IMR-90 (cell line): ENCODE data around the gene RAB43. TPM values are rescaled to one million over a fixed set of nuclear protein-coding genes. Genes with fewer than 3 reads are reported as not detected.
A peak's percentile ranks its signal among the peaks of the same experiment; 100 is the strongest.

ENCODE experiments used
- ATAC-seq: fragments of 200-7000 bp; cut with Tn5 transposase; 2 replicates; pipeline ENCODE4 v1.9.1; 2020; ENCODE audit warnings: low read depth, mild to moderate bottlenecking, moderate library complexity
- BruUV-seq: library from RNA; stranded (reverse); fragments of 400-500 nt; replicated peaks from 2 replicates; lab custom pipeline; 2021; lab: Mats Ljungman, UMichigan
- CTCF ChIA-PET: fragments of 300-600 bp; formaldehyde crosslinking; extraction: SDS; loops from one replicate; lab custom pipeline; 2021; ENCODE audit warnings: antibody characterized with exemption; lab: Yijun Ruan, JAX
- POLR2A ChIA-PET: fragments of 300-600 bp; sonication (Branson Sonifier 250); formaldehyde crosslinking; loops from one replicate; lab custom pipeline; 2022; ENCODE audit warnings: antibody characterized with exemption; ENCODE audit not compliant: unreplicated experiment; lab: Charles Lee
- DNase-seq: peaks from one replicate; pipeline ENCODE4 v3.0.0; 2013
- H2AFZ ChIP-seq: replicated peaks from 2 replicates; pipeline ENCODE3; 2013; ENCODE audit warnings: low read length, mild to moderate bottlenecking; ENCODE audit not compliant: poor library complexity
- H2AK5ac ChIP-seq: 2 replicates; pipeline ENCODE4 v1.6.1; 2013; ENCODE audit warnings: low read depth, low read length, inconsistent platforms
- H2AK9ac ChIP-seq: replicated peaks from 2 replicates; pipeline ENCODE3; 2013; ENCODE audit warnings: mild to moderate bottlenecking, low read depth, low read length, moderate library complexity; ENCODE audit not compliant: poor library complexity
- H2BK120ac ChIP-seq: 2 replicates; pipeline ENCODE4 v1.6.1; 2013; ENCODE audit warnings: low read depth, low read length, inconsistent platforms
- H2BK15ac ChIP-seq: 3 replicates; pipeline ENCODE4 v1.6.1; 2013; ENCODE audit warnings: low read depth, low read length, inconsistent platforms
- H2BK20ac ChIP-seq: 2 replicates; pipeline ENCODE4 v1.6.1; 2013; ENCODE audit warnings: low read depth, mild to moderate bottlenecking, inconsistent platforms, low read length, moderate library complexity
- H2BK5ac ChIP-seq: 2 replicates; pipeline ENCODE4 v1.6.1; 2013; ENCODE audit warnings: mild to moderate bottlenecking, low read depth, low read length, inconsistent platforms; ENCODE audit not compliant: poor library complexity, severe bottlenecking
- H3K14ac ChIP-seq: replicated peaks from 2 replicates; pipeline ENCODE4 v1.6.1; 2013; ENCODE audit warnings: low read depth, low read length, inconsistent platforms
- H3K18ac ChIP-seq: 2 replicates; pipeline ENCODE4 v1.6.1; 2013; ENCODE audit warnings: low read depth, low read length, control low read depth
- H3K23ac ChIP-seq: 2 replicates; pipeline ENCODE4 v1.6.1; 2013; ENCODE audit warnings: low read depth, low read length, inconsistent platforms
- H3K27ac ChIP-seq: 2 replicates; pipeline ENCODE4 v1.5.1; 2013; ENCODE audit warnings: mild to moderate bottlenecking, control low read depth, low read length; ENCODE audit not compliant: insufficient read depth
- H3K27me3 ChIP-seq: 2 replicates; pipeline ENCODE4 v1.6.1; 2013; ENCODE audit warnings: low read length; ENCODE audit not compliant: control insufficient read depth, insufficient read depth
- H3K36me3 ChIP-seq: 2 replicates; pipeline ENCODE4 v1.6.1; 2013; ENCODE audit warnings: low read length, mixed read lengths; ENCODE audit not compliant: control insufficient read depth, insufficient read depth
- H3K4ac ChIP-seq: 2 replicates; pipeline ENCODE4 v1.6.1; 2013; ENCODE audit warnings: low read depth, low read length, inconsistent platforms
- H3K4me1 ChIP-seq: 2 replicates; pipeline ENCODE4 v1.6.1; 2013; ENCODE audit warnings: low read length, mixed read lengths; ENCODE audit not compliant: control insufficient read depth, insufficient read depth
- H3K4me2 ChIP-seq: 2 replicates; pipeline ENCODE4 v1.6.1; 2013; ENCODE audit warnings: low read depth, mild to moderate bottlenecking, control low read depth, low read length, moderate library complexity
- H3K4me3 ChIP-seq: 2 replicates; pipeline ENCODE4 v1.5.1; 2013; ENCODE audit warnings: low read depth, mild to moderate bottlenecking, control low read depth, low read length, moderate library complexity; ENCODE audit not compliant: insufficient read depth
- H3K56ac ChIP-seq: 2 replicates; pipeline ENCODE4 v1.6.1; 2013; ENCODE audit warnings: low read length, inconsistent platforms; ENCODE audit not compliant: insufficient read depth; ENCODE audit errors: extremely low read depth
- H3K79me1 ChIP-seq, 2 experiments: 2 replicates each; pipeline ENCODE4 v1.6.1; 2013; ENCODE audit warnings: low read length in 2 of 2, inconsistent platforms in 1 of 2, low read depth in 1 of 2
- H3K9ac ChIP-seq: 2 replicates; pipeline ENCODE4 v1.6.1; 2013; ENCODE audit warnings: low read depth, low read length, control low read depth
- H3K9me1 ChIP-seq: 2 replicates; pipeline ENCODE4 v1.6.1; 2013; ENCODE audit warnings: low read length, inconsistent platforms; ENCODE audit not compliant: insufficient read depth
- H3K9me3 ChIP-seq: 2 replicates; pipeline ENCODE4 v1.6.1; 2013; ENCODE audit warnings: low read length; ENCODE audit not compliant: control insufficient read depth, insufficient read depth
- H4K20me1 ChIP-seq: 2 replicates; pipeline ENCODE4 v1.6.1; 2013; ENCODE audit warnings: low read length, inconsistent platforms; ENCODE audit not compliant: insufficient read depth
- H4K5ac ChIP-seq: 2 replicates; pipeline ENCODE4 v1.6.1; 2013; ENCODE audit warnings: mild to moderate bottlenecking, low read depth, low read length, control low read depth
- H4K8ac ChIP-seq, 2 experiments: 2 replicates each; pipeline ENCODE4 v1.6.1; 2013; ENCODE audit warnings: low read depth in 2 of 2, low read length in 2 of 2, control low read depth in 1 of 2, inconsistent platforms in 1 of 2
- H4K91ac ChIP-seq: 2 replicates; pipeline ENCODE4 v1.6.1; 2013; ENCODE audit warnings: low read depth, low read length, inconsistent platforms; ENCODE audit not compliant: insufficient read depth
- BHLHE40 ChIP-seq: fragments of 150-350 bp; IDR thresholded peaks from 2 replicates; pipeline ENCODE4 v1.6.1; 2016; ENCODE audit warnings: mild to moderate bottlenecking, low read depth, low read length
- CEBPB ChIP-seq: IDR thresholded peaks from 2 replicates; pipeline ENCODE4 v1.6.1; 2012; ENCODE audit warnings: low read depth, low read length, improper control_type of control experiment
- CHD1 ChIP-seq: IDR thresholded peaks from 2 replicates; pipeline ENCODE4 v1.6.1; 2012; ENCODE audit warnings: low read depth, low read length, improper control_type of control experiment
- CTCF ChIP-seq: conservative IDR thresholded peaks from 2 replicates; pipeline ENCODE4 v1.5.1; 2012; ENCODE audit warnings: mild to moderate bottlenecking, low read depth, low read length, improper control_type of control experiment
- ELK1 ChIP-seq: fragments of 150-350 bp; IDR thresholded peaks from 2 replicates; pipeline ENCODE4 v1.6.1; 2016; ENCODE audit warnings: low read depth, mild to moderate bottlenecking, low read length, moderate library complexity, borderline replicate concordance
- FOS ChIP-seq: fragments of 150-350 bp; IDR thresholded peaks from 2 replicates; pipeline ENCODE4 v1.6.1; 2016; ENCODE audit warnings: low read depth, low read length
- MAFK ChIP-seq: IDR thresholded peaks from 2 replicates; pipeline ENCODE4 v1.6.1; 2012; ENCODE audit warnings: low read depth, low read length, improper control_type of control experiment
- MAZ ChIP-seq: IDR thresholded peaks from 2 replicates; pipeline ENCODE4 v1.6.1; 2012; ENCODE audit warnings: low read depth, mild to moderate bottlenecking, low read length, improper control_type of control experiment, moderate library complexity, borderline replicate concordance
- MXI1 ChIP-seq: IDR thresholded peaks from 2 replicates; pipeline ENCODE4 v1.6.1; 2012; ENCODE audit warnings: low read depth, mild to moderate bottlenecking, low read length, moderate library complexity, borderline replicate concordance
- RAD21 ChIP-seq: IDR thresholded peaks from 2 replicates; pipeline ENCODE4 v1.6.1; 2012; ENCODE audit warnings: low read length, improper control_type of control experiment
- SMC3 ChIP-seq: fragments of 150-350 bp; IDR thresholded peaks from 2 replicates; pipeline ENCODE4 v1.6.1; 2016; ENCODE audit warnings: low read depth, mild to moderate bottlenecking, antibody characterized with exemption, low read length, moderate library complexity
- dilution Hi-C: fragments of 300-500 bp; cut with HindIII; formaldehyde crosslinking; loops from one replicate; pipeline ENCODE4 v1.14.3; 2018; ENCODE audit warnings: low sequenced_read_pairs; ENCODE audit not compliant: unreplicated experiment
- in situ Hi-C: fragments of 300-500 bp; cut with MboI; formaldehyde crosslinking; loops from 3 replicates; pipeline ENCODE4 v1.14.3; 2019; ENCODE audit warnings: low sequenced_read_pairs, inconsistent platforms, mixed read lengths
- intact Hi-C: fragments of 100-400 bp; cut with micrococcal nuclease; formaldehyde crosslinking; loops from 2 replicates; pipeline ENCODE4 v1.10.0; 2022
- polyA plus RNA-seq, 3 experiments: library from polyadenylated mRNA; depleted of rRNA; stranded (reverse); fragments of >200 nt; gene quantifications; 2 replicates each; pipeline ENCODE4 v1.2.3, GENCODE V29; 2012; ENCODE audit warnings: low replicate concordance in 1 of 3
- total RNA-seq: library from RNA; depleted of rRNA; stranded (reverse); fragments of >200 nt; gene quantifications from 2 replicates; pipeline ENCODE4 v1.2.3, GENCODE V29; 2012
- TF ChIP-seq, protein P1 (sequence below): fragments of 150-350 bp; IDR thresholded peaks from 2 replicates; pipeline ENCODE4 v1.6.1; 2017; ENCODE audit warnings: mild to moderate bottlenecking, antibody characterized with exemption, low read length, low read depth

Gene RAB43
- total and polyA plus RNA-seq, 2 of the 4 experiments (the other 2 are of a cell fraction), result 9.9 to 14.0 TPM

- TF ChIP-seq MAZ (peak; percentile 44; the same call in 1 of the 2 replicates), CHD1 (peak; percentile 48)
These were observed 39.6 kb upstream of the RAB43 start, which contains the start of gene ISY1 (continued) for GRCh38 chr3:129160891-129161859.

GRCh38 chr3:129144786-129145185, 23.2 kb upstream of the RAB43 start:
- Histone ChIP-seq H3K23ac (no peak overlapping the region), H2AK9ac (no peak overlapping the region), H4K20me1 (no peaks in the 10 kb centered on the region), H3K4me2 (no peak overlapping the region), H4K5ac (no peak overlapping the region), H3K9me1 (no peaks in the 10 kb centered on the region), H3K18ac (no peak overlapping the region), H2BK120ac (no peak overlapping the region), H2AFZ (no peak overlapping the region), H2BK15ac (no peak overlapping the region), H3K9ac (no peak overlapping the region), H4K8ac (no peak overlapping the region), H3K9me3 (no peaks in the 10 kb centered on the region), H3K4me1 (no peaks in the 10 kb centered on the region), H3K14ac (no peak overlapping the region), H3K27ac (no peak overlapping the region), H3K4me3 (no peak overlapping the region), H3K27me3 (no peaks in the 10 kb centered on the region), H4K91ac (no peak overlapping the region), H2BK20ac (no peak overlapping the region), H3K4ac (no peak overlapping the region), H3K56ac (no peak overlapping the region), H3K36me3 (peaks cover 22% of the 10 kb centered on the region), H2AK5ac (no peak overlapping the region), H2BK5ac (no peak overlapping the region), H3K79me1 (peaks cover 5 to 12% of the 10 kb centered on the region in 2 experiments; a peak in 2 of 4 replicates)
- ChIA-PET POLR2A (no interaction called here), CTCF (no interaction called here)
- intact Hi-C loops (no loop called here), in situ Hi-C loops (no loop called here), dilution Hi-C loops (no loop called here)
- ATAC-seq (no peak), DNase-seq (no peak)
- BruUV-seq, result no TSS peak
- TF ChIP-seq MAZ, result no peak
- TF ChIP-seq MAFK, result no peak
- TF ChIP-seq, protein P1, sequence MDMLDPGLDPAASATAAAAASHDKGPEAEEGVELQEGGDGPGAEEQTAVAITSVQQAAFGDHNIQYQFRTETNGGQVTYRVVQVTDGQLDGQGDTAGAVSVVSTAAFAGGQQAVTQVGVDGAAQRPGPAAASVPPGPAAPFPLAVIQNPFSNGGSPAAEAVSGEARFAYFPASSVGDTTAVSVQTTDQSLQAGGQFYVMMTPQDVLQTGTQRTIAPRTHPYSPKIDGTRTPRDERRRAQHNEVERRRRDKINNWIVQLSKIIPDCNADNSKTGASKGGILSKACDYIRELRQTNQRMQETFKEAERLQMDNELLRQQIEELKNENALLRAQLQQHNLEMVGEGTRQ, result no peak
- no peak for TF ChIP-seq BHLHE40
- no peak for TF ChIP-seq RAD21
- TF ChIP-seq FOS, result no peak
- TF ChIP-seq CEBPB, result no peak
- TF ChIP-seq MXI1, result no peak
- no peak for TF ChIP-seq ELK1
- TF ChIP-seq CTCF, result no peak
- TF ChIP-seq SMC3, result no peak
